ENCODE data around the gene SSRP1.

Gene SSRP1

GRCh38 chr11:57330029-57330428 is 5.7 kb downstream of the SSRP1 start:
- Histone ChIP-seq H3K27ac (ENCODE audit: low read depth, low read length) (no peak overlapping the region), H3K4me1 (ENCODE audit: control insufficient read depth, low read length) (peaks cover 45% of the 10 kb centered on the region), H3K36me3 (ENCODE audit: control insufficient read depth, low read length) (peaks cover 99% of the 10 kb centered on the region), H3K4me2 (ENCODE audit: low read length) (no peak overlapping the region), H3K9me3 (ENCODE audit: control insufficient read depth, insufficient read depth, low read length) (no peaks in the 10 kb centered on the region), H3K27me3 (ENCODE audit: control insufficient read depth, low read length) (no peaks in the 10 kb centered on the region), H4K20me1 (ENCODE audit: control insufficient read depth, insufficient read depth, low read depth, low read length) (no peaks in the 10 kb centered on the region), H3K79me2 (ENCODE audit: control insufficient read depth, low read length) (peaks cover 38% of the 10 kb centered on the region), H3K9me2 (replicated peaks; ENCODE audit: control insufficient read depth, low read length) (no peaks in the 10 kb centered on the region), H3K4me3 (ENCODE audit: low read length) (no peak overlapping the region), H3F3A (ENCODE audit: control insufficient read depth, insufficient read depth) (peaks cover 17% of the 10 kb centered on the region)
- TF ChIP-seq CTCF (IDR thresholded peaks at IDR 0.05; ENCODE audit: low read depth, low read length, poor library complexity, severe bottlenecking), result no peak

- peaks cover 18% of the 10 kb centered on the region for H3F3A ChIP-seq (ENCODE audit: control insufficient read depth, insufficient read depth)
- no peak overlapping the region for H3K4me2 ChIP-seq (ENCODE audit: low read length)
- no peaks in the 10 kb centered on the region for H3K9me3 ChIP-seq (ENCODE audit: control insufficient read depth, insufficient read depth, low read length)
- H3K4me1 ChIP-seq (ENCODE audit: control insufficient read depth, low read length), result peaks cover 38% of the 10 kb centered on the region
- H3K79me2 ChIP-seq (ENCODE audit: control insufficient read depth, low read length), result peaks cover 15% of the 10 kb centered on the region
- H3K36me3 ChIP-seq (ENCODE audit: control insufficient read depth, low read length), result peaks cover 76% of the 10 kb centered on the region
- TF ChIP-seq CTCF (IDR thresholded peaks at IDR 0.05; ENCODE audit: low read depth, low read length, poor library complexity, severe bottlenecking) (no peak), EZH2phosphoT487 (IDR thresholded peaks at IDR 0.05; ENCODE audit: borderline replicate concordance, low read length) (no peak)
- no peak overlapping the region for H3K4me3 ChIP-seq (ENCODE audit: low read length)
- no peaks in the 10 kb centered on the region for H3K9me2 ChIP-seq (replicated peaks; ENCODE audit: control insufficient read depth, low read length)
- H3K27ac ChIP-seq (ENCODE audit: low read depth, low read length), result no peak overlapping the region
- no peaks in the 10 kb centered on the region for H4K20me1 ChIP-seq (ENCODE audit: control insufficient read depth, insufficient read depth, low read depth, low read length)
- H3K27me3 ChIP-seq (ENCODE audit: control insufficient read depth, low read length), result no peaks in the 10 kb centered on the region
Measured at GRCh38 chr11:57327721-57328120, 8.0 kb downstream of the SSRP1 start.

GRCh38 chr11:57325735-57326048 is 10.0 kb downstream of the SSRP1 start:
- Histone ChIP-seq H4K20me1 (ENCODE audit: control insufficient read depth, insufficient read depth, low read depth, low read length) (no peaks in the 10 kb centered on the region), H3K4me2 (ENCODE audit: low read length) (peak overlapping the region; percentile 91), H3K27me3 (ENCODE audit: control insufficient read depth, low read length) (no peaks in the 10 kb centered on the region), H3K9me3 (ENCODE audit: control insufficient read depth, insufficient read depth, low read length) (no peaks in the 10 kb centered on the region), H3K27ac (ENCODE audit: low read depth, low read length) (peak overlapping the region; percentile 80), H3F3A (ENCODE audit: control insufficient read depth, insufficient read depth) (peaks cover 19% of the 10 kb centered on the region), H3K9me2 (replicated peaks; ENCODE audit: control insufficient read depth, low read length) (no peaks in the 10 kb centered on the region), H3K4me1 (ENCODE audit: control insufficient read depth, low read length) (peaks cover 41% of the 10 kb centered on the region), H3K79me2 (ENCODE audit: control insufficient read depth, low read length) (no peaks in the 10 kb centered on the region), H3K36me3 (ENCODE audit: control insufficient read depth, low read length) (peaks cover 55% of the 10 kb centered on the region), H3K4me3 (ENCODE audit: low read length) (peak overlapping the region; percentile 87)
- TF ChIP-seq EZH2phosphoT487 (IDR thresholded peaks at IDR 0.05; ENCODE audit: borderline replicate concordance, low read length) (no peak), CTCF (IDR thresholded peaks at IDR 0.05; ENCODE audit: low read depth, low read length, poor library complexity, severe bottlenecking) (no peak)

All from DOHH2 (cell line).